Muscle of leg (tissue), 11 donors: ENCODE results near the gene HES1. TPM values are rescaled to one million over a fixed set of nuclear protein-coding genes. Genes with fewer than 3 reads are reported as not detected.
"Not testable (repeated sequence)": the region's sequence is repeated elsewhere in the genome, so short reads cannot be mapped to it uniquely, and the experiment has no call there.

Source experiments
- DNase-seq: peaks from one replicate; pipeline ENCODE4 v3.0.0; 2013
- H3K27ac ChIP-seq: one replicate; pipeline ENCODE4 v1.5.1; 2013; ENCODE audit warnings: mild to moderate bottlenecking, low read length, control low read depth
- H3K27me3 ChIP-seq: one replicate; pipeline ENCODE4 v1.6.1; 2013; ENCODE audit warnings: low read length; ENCODE audit not compliant: control insufficient read depth, insufficient read depth
- H3K36me3 ChIP-seq: one replicate; pipeline ENCODE4 v1.6.1; 2013; ENCODE audit warnings: low read length; ENCODE audit not compliant: control insufficient read depth, insufficient read depth
- H3K4me1 ChIP-seq: one replicate; pipeline ENCODE4 v1.6.1; 2013; ENCODE audit warnings: low read length; ENCODE audit not compliant: control insufficient read depth, insufficient read depth
- H3K4me3 ChIP-seq: one replicate; pipeline ENCODE4 v1.5.1; 2013; ENCODE audit warnings: low read length, control low read depth
- H3K9me3 ChIP-seq: replicated peaks from 2 replicates; pipeline ENCODE4 v1.6.1; 2013; ENCODE audit warnings: low read depth, low read length; ENCODE audit not compliant: control insufficient read depth
- WGBS: methylation state at CpG from one replicate; pipeline ENCODE4 v1.1.5; 2013; ENCODE audit warnings: missing lambda C conversion rate; ENCODE audit not compliant: insufficient coverage; 5-methylcytosine and 5-hydroxymethylcytosine counted together
- polyA plus RNA-seq, 8 donors: library from polyadenylated mRNA; unstranded; fragments of 120-200 nt; gene quantifications; one replicate each; pipeline versions ENCODE4 v1.2.1 to v1.2.3, GENCODE V29; 2013; ENCODE audit warnings: inconsistent platforms in 1 of 8, low replicate concordance in 1 of 8; ENCODE audit not compliant: insufficient read length in 8 of 8, insufficient read depth in 1 of 8
- total RNA-seq: library from RNA; stranded (reverse); fragments of 120-200 nt; gene quantifications from one replicate; pipeline ENCODE4 v1.2.4, GENCODE V29; 2013

Gene HES1
- total and polyA plus RNA-seq, 9 donors: 26.2 to 45.1 (median 35.4) TPM

- H3K27me3 ChIP-seq: peaks cover 14% of the 10 kb centered on the region
- WGBS: no CpG with 5 or more reads among the region's 2 CpGs
- H3K36me3 ChIP-seq: no peaks in the 10 kb centered on the region
- no peaks in the 10 kb centered on the region for H3K9me3 ChIP-seq
- no peak overlapping the region for H3K4me3 ChIP-seq
- peaks cover 51% of the 10 kb centered on the region for H3K4me1 ChIP-seq
- DNase-seq: no peak
- H3K27ac ChIP-seq: no peak overlapping the region
These were observed 44.8 kb upstream of the HES1 start for GRCh38 chr3:194091141-194091540.

- H3K4me3 ChIP-seq, H3K9me3 ChIP-seq, H3K36me3 ChIP-seq, DNase-seq, H3K27ac ChIP-seq: not testable (repeated sequence)
- H3K4me1 ChIP-seq: peaks cover 51% of the 10 kb centered on the region
- H3K27me3 ChIP-seq: peaks cover 10% of the 10 kb centered on the region
- WGBS: 100% methylated on average over 2 of the region's 6 CpGs
These were observed 44.1 kb upstream of the HES1 start for GRCh38 chr3:194091897-194092296.

GRCh38 chr3:194092881-194093301 is 43.1 kb upstream of the HES1 start:
- no peak for DNase-seq
- H3K27ac ChIP-seq: no peak overlapping the region
- no peaks in the 10 kb centered on the region for H3K9me3 ChIP-seq
- 67% methylated on average over 1 of the region's 10 CpGs for WGBS
- peaks cover 5% of the 10 kb centered on the region for H3K27me3 ChIP-seq
- H3K4me3 ChIP-seq: no peak overlapping the region
- no peaks in the 10 kb centered on the region for H3K36me3 ChIP-seq
- peaks cover 51% of the 10 kb centered on the region for H3K4me1 ChIP-seq

GRCh38 chr3:194093842-194094241 is 42.1 kb upstream of the HES1 start:
- no peak for DNase-seq
- no peak overlapping the region for H3K27ac ChIP-seq
- no CpG with 5 or more reads among the region's 8 CpGs for WGBS

GRCh38 chr3:194095464-194095863 is 40.5 kb upstream of the HES1 start:
- DNase-seq: peak; percentile 87
- Histone ChIP-seq H3K4me3 (no peak overlapping the region), H3K36me3 (no peaks in the 10 kb centered on the region), H3K4me1 (peaks cover 50% of the 10 kb centered on the region), H3K27me3 (peaks cover 5% of the 10 kb centered on the region), H3K9me3 (no peaks in the 10 kb centered on the region), H3K27ac (peak overlapping the region; percentile 29)
- WGBS: 43% methylated on average over 2 of the region's 4 CpGs

More at GRCh38 chr3:194093842-194094241, 42.1 kb upstream of the HES1 start:
- Histone ChIP-seq H3K27me3 (peaks cover 2% of the 10 kb centered on the region), H3K36me3 (no peaks in the 10 kb centered on the region), H3K9me3 (no peaks in the 10 kb centered on the region), H3K4me3 (no peak overlapping the region), H3K4me1 (peaks cover 51% of the 10 kb centered on the region)

GRCh38 chr3:194095902-194096301 is 40.0 kb upstream of the HES1 start:
- WGBS: 77% methylated on average over 8 of the region's 10 CpGs
- no peak for DNase-seq
- Histone ChIP-seq H3K27ac (peak overlapping the region; percentile 29), H3K4me1 (peaks cover 50% of the 10 kb centered on the region), H3K4me3 (no peak overlapping the region), H3K9me3 (no peaks in the 10 kb centered on the region), H3K36me3 (no peaks in the 10 kb centered on the region), H3K27me3 (peaks cover 8% of the 10 kb centered on the region)

GRCh38 chr3:194097141-194097882 is 38.6 kb upstream of the HES1 start:
- H3K27me3 ChIP-seq: peaks cover 17% of the 10 kb centered on the region
- peak; percentile 76 for DNase-seq
- H3K27ac ChIP-seq: peak overlapping the region; percentile 84
- H3K36me3 ChIP-seq: no peaks in the 10 kb centered on the region
- H3K9me3 ChIP-seq: no peaks in the 10 kb centered on the region
- peaks cover 50% of the 10 kb centered on the region for H3K4me1 ChIP-seq
- WGBS: 18% methylated on average over 9 of the region's 14 CpGs
- H3K4me3 ChIP-seq: no peak overlapping the region

GRCh38 chr3:194098081-194098842 is 37.7 kb upstream of the HES1 start:
- no peaks in the 10 kb centered on the region for H3K9me3 ChIP-seq
- peak; percentile 93 for DNase-seq
- H3K4me3 ChIP-seq: no peak overlapping the region
- peak overlapping the region; percentile 84 for H3K27ac ChIP-seq
- no peaks in the 10 kb centered on the region for H3K36me3 ChIP-seq
- H3K27me3 ChIP-seq: peaks cover 21% of the 10 kb centered on the region
- WGBS: 0% methylated on average over 2 of the region's 10 CpGs
- H3K4me1 ChIP-seq: peaks cover 50% of the 10 kb centered on the region

GRCh38 chr3:194098843-194099183 is 37.1 kb upstream of the HES1 start:
- Histone ChIP-seq H3K36me3 (no peaks in the 10 kb centered on the region), H3K4me1 (peaks cover 47% of the 10 kb centered on the region), H3K9me3 (no peaks in the 10 kb centered on the region), H3K27ac (peak overlapping the region; percentile 84), H3K27me3 (peaks cover 24% of the 10 kb centered on the region), H3K4me3 (no peak overlapping the region)
- no peak for DNase-seq
- no CpG with 5 or more reads among the region's 4 CpGs for WGBS

- peaks cover 24% of the 10 kb centered on the region for H3K27me3 ChIP-seq
- H3K4me1 ChIP-seq: peaks cover 47% of the 10 kb centered on the region
- no peak overlapping the region for H3K4me3 ChIP-seq
- peak overlapping the region; percentile 84 for H3K27ac ChIP-seq
- H3K36me3 ChIP-seq: no peaks in the 10 kb centered on the region
- 66% methylated on average over 9 of the region's 10 CpGs for WGBS
- H3K9me3 ChIP-seq: no peaks in the 10 kb centered on the region
- DNase-seq: no peak
These were observed 36.7 kb upstream of the HES1 start for GRCh38 chr3:194099215-194099614.
